Stromal cell of bone marrow (primary cell): ENCODE data around the gene TEAD2.
"Not testable (repeated sequence)": the region's sequence is repeated elsewhere in the genome, so short reads cannot be mapped to it uniquely, and the experiment has no call there.

Experiments
- DNase-seq: peaks from one replicate; pipeline ENCODE4 v3.0.0-alpha.2; 2012; ENCODE audit warnings: low read depth

Gene TEAD2

DNA sequence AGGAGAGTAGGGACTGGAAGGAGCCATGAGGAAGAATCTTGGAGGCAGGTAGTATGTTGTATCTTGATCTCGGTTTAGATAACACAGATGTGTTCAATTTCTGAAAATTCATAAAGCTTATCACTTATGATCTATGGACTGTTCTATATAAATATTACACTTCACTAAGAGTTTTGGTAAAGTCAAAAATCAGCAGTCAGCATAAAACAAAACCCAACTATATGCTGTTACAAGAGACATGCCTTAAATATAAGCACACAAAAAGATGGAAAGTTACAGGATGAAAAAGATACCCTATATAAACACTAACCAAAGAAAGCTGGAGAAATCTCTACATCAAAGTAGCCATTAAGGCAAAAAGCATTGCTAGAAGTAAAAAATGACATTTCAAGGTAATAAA is 21.4 kb upstream of the TEAD2 start:
- no peak for DNase-seq

GRCh38 chr19:49382639-49383038 is 20.4 kb upstream of the TEAD2 start:
- no peak for DNase-seq

DNA sequence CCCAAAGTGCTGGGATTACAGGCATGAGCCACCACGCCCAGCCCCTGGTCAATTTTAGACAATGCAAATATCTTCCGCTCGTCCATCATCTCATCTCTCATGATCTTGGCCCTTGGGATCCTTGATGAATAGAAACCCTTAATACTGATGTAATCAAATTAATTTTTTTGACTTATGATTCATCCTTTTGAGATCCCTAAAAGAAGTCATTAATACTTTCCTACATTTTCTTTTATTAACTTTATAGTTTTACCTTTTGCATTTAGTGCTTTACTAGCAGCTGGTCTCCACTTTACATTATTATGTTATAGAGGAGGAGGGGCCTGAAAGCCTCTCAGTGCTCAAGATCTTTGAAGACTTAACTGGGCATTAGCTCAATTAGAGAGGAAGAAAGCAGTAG is 18.2 kb upstream of the TEAD2 start:
- no peak for DNase-seq

DNA sequence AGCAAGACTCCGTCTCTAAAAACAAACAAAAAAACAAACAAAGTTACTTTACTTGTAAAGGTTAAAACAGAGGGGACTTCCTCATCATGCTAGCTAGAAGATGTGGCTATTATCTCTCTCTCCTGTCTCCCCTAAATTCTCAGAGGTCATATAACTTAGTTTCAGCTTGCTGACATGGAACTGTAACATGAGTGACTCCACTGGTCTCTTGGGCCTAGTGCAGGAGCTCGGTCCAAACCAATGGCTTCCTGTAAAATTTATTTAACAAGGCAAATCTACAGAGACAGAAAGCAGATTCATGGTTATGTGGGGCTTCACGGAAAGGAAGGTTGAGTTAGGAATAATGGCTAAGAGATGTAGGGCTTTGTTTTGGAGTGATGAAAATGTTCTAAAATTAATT is 16.3 kb upstream of the TEAD2 start:
- DNase-seq: no peak

DNA sequence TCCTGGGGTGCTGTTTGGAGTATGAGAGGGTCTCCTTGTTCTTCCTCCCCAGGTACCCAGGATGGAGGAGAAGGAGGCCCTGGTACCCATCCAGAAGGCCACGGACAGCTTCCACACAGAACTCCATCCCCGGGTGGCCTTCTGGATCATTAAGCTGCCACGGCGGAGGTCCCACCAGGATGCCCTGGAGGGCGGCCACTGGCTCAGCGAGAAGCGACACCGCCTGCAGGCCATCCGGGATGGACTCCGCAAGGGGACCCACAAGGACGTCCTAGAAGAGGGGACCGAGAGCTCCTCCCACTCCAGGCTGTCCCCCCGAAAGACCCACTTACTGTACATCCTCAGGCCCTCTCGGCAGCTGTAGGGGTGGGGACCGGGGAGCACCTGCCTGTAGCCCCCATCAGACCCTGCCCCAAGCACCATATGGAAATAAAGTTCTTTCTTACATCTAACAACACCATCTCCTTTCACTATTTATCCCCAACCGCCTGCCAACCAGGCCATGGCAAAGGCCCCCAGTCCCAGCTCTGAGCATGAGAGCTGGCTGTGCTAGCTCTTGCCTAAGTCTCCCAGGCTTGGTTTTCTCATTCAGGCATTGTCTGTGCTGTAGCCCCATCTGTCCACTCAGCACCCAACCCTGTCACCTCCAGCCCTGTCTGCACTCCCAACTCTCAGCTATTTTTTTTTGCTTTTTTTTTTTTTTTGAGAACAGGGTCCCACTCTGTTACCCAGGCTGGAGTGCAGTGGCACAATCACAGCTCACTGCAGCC is 12.6 kb upstream of the TEAD2 start:
- DNase-seq: no peak

DNA sequence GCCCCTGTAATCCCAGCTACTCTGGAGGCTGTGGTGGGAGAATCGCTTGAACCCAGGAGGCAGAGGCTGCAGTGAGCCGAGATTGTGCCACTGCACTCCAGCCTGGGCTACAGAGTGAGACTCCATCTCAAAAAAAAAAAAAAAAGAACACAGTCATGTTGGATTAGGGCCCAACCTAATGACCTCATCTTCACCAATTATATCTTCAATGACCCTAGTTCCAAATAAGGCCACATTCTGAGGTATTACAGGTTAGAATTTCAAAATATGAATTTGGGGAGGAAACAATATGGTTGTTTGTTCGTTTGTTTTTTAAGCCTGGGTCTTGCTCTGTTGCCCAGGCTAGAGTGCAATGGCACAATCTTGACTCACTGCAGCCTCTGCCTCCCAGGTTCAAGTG is 11.0 kb upstream of the TEAD2 start:
- not testable (repeated sequence) for DNase-seq

DNA sequence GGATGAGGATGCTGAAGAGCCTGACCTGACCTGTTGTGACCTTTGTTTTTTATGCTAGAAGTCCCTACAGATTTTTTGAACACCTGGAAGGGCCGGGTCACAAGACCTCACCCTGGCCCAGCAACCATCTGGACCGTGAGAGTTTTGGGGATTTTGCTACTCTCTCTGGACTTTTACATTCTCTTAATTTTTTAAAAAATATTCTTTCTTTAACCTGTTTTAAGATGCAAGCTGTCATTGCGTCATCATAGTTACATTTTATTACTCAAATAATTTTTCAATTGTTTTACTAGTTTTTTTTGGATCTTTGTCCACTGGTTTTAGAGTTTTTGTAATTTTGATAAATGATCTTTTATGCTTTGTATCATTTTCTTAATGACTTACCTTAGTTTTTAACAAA is 9.0 kb upstream of the TEAD2 start:
- no peak for DNase-seq

- no peak for DNase-seq
Observed at GRCh38 chr19:49368711-49369358, 6.6 kb upstream of the TEAD2 start.

GRCh38 chr19:49366110-49366509 is 3.9 kb upstream of the TEAD2 start:
- no peak for DNase-seq

DNA sequence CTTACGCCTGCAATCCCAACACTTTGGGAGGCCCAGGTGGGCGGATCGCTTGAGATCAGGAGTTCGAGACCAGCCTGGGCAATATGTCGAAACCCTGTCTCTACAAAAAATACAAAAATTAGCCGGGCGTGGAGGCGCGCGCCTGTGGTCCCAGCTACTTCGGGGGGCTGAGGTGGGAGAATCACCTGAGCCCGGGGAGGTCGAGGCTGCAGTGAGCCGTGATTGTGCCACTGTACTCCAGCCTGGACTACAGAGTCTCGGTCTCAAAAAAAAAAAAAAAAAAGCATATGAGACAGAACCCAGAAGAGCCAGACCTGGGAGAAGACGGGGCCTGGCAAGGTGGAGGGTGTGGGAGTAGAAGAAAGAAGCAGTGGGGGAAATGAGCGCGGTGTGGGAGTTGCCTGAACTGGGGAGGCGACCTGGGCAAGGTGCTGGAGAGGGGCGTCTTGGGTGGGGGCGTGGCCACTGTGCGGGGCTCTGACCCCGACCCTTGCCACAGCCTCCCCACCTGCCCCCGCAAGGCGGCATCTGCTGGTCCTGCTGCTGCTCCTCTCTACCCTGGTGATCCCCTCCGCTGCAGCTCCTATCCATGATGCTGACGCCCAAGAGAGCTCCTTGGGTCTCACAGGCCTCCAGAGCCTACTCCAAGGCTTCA is 2.0 kb upstream of the TEAD2 start:
- no peak for DNase-seq

GRCh38 chr19:49363268-49364082 is 1.3 kb upstream of the TEAD2 start, which contains the start of gene DKKL1:
DKKL1 (plus strand) TSS chr19:49363877; CDS start chr19:49363999, 122 bp downstream.
- peak; percentile 97 for DNase-seq

GRCh38 chr19:49362929-49363267 is 682 bp upstream of the TEAD2 start:
- DNase-seq: no peak

DNA sequence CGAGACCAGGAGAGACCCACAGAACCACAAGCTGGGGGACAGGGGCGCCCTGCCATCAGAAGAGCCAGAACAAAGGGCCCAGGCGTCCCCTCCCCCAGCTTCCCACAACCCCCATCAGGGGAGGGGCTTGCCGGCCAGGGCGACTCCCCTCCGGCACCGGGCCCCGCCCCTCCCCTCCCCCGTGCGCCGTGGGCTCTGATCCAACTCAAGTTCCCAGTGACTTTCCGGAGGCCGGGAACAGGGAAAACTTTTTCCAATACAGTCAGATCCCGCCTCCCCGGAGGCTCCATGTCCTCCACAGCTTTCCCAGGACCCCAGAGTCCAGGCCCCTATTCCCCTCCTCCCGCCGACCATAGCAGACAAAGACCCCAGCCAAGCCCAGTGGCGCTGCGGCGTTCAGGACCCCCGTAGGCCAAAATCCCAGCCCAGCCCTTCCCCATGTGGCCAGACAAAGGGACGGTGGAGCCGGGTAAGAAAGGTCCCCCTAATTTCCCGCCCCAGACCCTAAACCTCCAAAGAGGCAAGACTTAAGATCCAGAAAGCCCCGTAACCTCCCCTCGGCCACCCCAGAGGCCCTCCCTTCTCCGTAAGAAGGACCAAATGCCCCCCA is 673 bp downstream of the TEAD2 start:
- peak; percentile 60 for DNase-seq

GRCh38 chr19:49359851-49360820 is 2.1 kb downstream of the TEAD2 start:
- DNase-seq: no peak

GRCh38 chr19:49357186-49357585 is 5.0 kb downstream of the TEAD2 start:
- no peak for DNase-seq

DNA sequence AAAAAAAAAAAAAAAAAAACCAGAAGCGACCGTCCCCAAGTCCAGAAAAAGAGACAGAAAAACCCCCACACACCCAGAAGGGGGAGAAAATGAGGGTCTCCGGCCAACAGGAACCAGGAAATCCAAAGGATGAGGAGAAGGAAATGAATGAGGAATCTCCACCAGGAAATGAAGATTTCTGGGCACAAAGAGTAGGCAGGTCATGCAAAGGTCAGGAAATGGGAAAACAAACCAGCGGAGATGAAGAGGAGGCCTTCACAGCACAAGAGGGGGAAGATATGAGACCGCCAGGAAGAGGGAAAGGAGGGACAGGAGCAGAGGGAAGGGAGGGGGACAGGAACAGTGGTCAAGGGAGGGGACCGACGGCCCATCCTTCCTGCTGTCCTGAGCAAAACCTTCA is 5.8 kb downstream of the TEAD2 start:
- DNase-seq: no peak

- no peak for DNase-seq
Observed at GRCh38 chr19:49355909-49356353, 6.3 kb downstream of the TEAD2 start.

- no peak for DNase-seq
Observed at GRCh38 chr19:49349567-49349966, 12.6 kb downstream of the TEAD2 start.

- DNase-seq: no peak
Observed at GRCh38 chr19:49348305-49349189, 13.7 kb downstream of the TEAD2 start.

DNA sequence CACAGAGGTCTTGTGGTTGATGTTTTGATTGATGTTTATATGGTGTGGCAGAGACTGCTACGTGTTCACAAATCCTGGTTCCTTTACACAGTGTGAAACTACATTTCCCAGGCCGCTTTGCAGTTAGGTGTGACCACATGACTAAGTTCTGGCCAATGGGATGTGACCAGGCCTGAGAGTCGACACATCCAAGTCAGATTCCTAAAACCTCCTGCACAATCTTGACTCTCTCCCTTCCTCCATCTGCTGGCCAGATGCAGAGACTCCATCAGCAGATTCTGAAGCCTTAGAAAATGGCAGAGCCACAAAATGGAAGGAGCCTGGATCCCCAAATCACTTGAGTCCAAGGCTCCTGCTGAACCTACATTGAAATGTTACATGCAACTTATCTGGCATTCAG is 14.4 kb downstream of the TEAD2 start:
- peak; percentile 67 for DNase-seq
